Thyroid gland (tissue), 4 donors: ENCODE measurements around the gene ANKRD55. TPM values are rescaled to one million over a fixed set of nuclear protein-coding genes. Genes with fewer than 3 reads are reported as not detected.
"Not testable (repeated sequence)": the region's sequence is repeated elsewhere in the genome, so short reads cannot be mapped to it uniquely, and the experiment has no call there.

Experiments
- DNase-seq, 2 donors: peaks; one replicate each; pipeline ENCODE4 v3.0.0-alpha.2; 2019
- H3K27ac ChIP-seq, 3 donors: fragments of 200-600 bp; sonication (generic); 1 replicate in 2 of 3; 2 replicates in 1 of 3; pipeline ENCODE4 v1.5.1; 2016 to 2019; ENCODE audit warnings: mild to moderate bottlenecking in 1 of 3, moderate library complexity in 1 of 3
- H3K27me3 ChIP-seq: fragments of 200-600 bp; sonication (generic); one replicate; pipeline ENCODE4 v1.5.1; 2019
- H3K36me3 ChIP-seq, 2 donors: fragments of 200-600 bp; sonication (generic); one replicate each; pipeline ENCODE4 v1.5.1; 2016 to 2019
- H3K4me1 ChIP-seq, 2 donors: fragments of 200-600 bp; sonication (generic); one replicate each; pipeline ENCODE4 v1.5.1; 2017 to 2019
- H3K4me3 ChIP-seq, 3 donors: fragments of 200-600 bp; sonication (generic); replicated peaks in 1 of 3; 1 replicate in 2 of 3; 2 replicates in 1 of 3; pipeline ENCODE4 v1.5.1; 2016; ENCODE audit warnings: mild to moderate bottlenecking in 1 of 3
- H3K9me3 ChIP-seq: fragments of 200-600 bp; sonication (generic); one replicate; pipeline ENCODE4 v1.5.1; 2017
- POLR2A ChIP-seq, 2 donors: fragments of 450-650 bp; IDR thresholded peaks; one replicate each; pipeline ENCODE4 v1.6.1; 2017; ENCODE audit warnings: antibody characterized with exemption in 2 of 2, mild to moderate bottlenecking in 2 of 2, moderate library complexity in 1 of 2
- WGBS, 2 donors: methylation state at CpG; one replicate each; pipeline ENCODE4 v1.1.5; 2017; 5-methylcytosine and 5-hydroxymethylcytosine counted together
- intact Hi-C: fragments of 100-400 bp; cut with DNase I; formaldehyde crosslinking; loops from one replicate; pipeline ENCODE4 v1.15.1; 2023
- total RNA-seq, 4 donors: library from RNA; depleted of rRNA; stranded (reverse); fragments of >200 nt; gene quantifications; one replicate each; pipeline ENCODE4 v1.2.3, GENCODE V29; 2016
- TF ChIP-seq, protein P1 (sequence below), 6 experiments: fragments of 200-600 bp in 3 of 6; fragments of 450-650 bp in 3 of 6; sonication (generic) in 3 of 6; IDR thresholded peaks; one replicate each; pipeline ENCODE4 v1.5.1; 2016 to 2019; ENCODE audit warnings: antibody characterized with exemption in 6 of 6, mild to moderate bottlenecking in 2 of 6, inconsistent platforms in 1 of 6, moderate library complexity in 1 of 6

Gene ANKRD55
- total RNA-seq, 4 donors from 2014 or later: 0.22 to 0.94 TPM; not detected in 2

DNA sequence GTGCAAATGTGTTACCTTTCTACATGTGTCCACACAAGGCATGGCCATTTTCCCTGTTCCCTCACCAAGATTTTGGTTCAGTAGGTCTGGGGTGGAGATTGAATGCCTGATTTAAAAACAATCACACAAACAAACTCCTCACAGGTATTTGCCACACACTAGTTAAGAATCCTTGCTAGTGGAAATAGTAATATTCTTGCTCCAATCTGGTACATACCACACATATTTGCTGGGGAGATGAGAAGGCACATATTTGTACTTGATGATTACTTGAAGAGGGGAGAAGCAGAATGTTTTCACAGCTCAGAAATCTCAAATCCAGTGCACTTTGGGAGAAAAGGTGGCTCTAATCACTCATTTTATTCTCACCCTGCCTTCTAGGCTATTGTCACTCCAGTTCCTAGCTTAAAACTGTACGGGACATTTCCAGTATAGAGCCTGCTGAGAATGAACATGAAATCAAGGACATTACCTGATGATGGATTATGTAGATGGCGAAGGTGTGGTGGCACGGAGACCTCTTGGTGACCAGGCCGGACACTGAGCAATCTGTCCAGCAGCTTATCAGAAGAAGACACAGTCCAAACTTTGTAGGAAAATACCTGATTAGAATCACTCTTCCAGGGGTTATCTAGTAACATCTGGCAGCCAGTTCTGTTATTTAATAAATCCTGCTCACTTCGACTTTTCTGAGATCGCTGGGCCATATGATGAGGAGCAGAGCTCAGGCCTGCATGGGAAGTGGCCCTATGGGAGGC lies 122.3 kb downstream of the ANKRD55 start:
- Histone ChIP-seq H3K27ac (peak overlapping the region in 2 of 3 donors; percentile 31 to 69), H3K27me3 (no peaks in the 10 kb centered on the region), H3K36me3 (no peaks in the 10 kb centered on the region), H3K4me1 (peaks cover 9 to 28% of the 10 kb centered on the region in 2 donors), H3K4me3 (no peak overlapping the region), H3K9me3 (no peaks in the 10 kb centered on the region)
- intact Hi-C loops: no loop called here
- TF ChIP-seq, protein P1, sequence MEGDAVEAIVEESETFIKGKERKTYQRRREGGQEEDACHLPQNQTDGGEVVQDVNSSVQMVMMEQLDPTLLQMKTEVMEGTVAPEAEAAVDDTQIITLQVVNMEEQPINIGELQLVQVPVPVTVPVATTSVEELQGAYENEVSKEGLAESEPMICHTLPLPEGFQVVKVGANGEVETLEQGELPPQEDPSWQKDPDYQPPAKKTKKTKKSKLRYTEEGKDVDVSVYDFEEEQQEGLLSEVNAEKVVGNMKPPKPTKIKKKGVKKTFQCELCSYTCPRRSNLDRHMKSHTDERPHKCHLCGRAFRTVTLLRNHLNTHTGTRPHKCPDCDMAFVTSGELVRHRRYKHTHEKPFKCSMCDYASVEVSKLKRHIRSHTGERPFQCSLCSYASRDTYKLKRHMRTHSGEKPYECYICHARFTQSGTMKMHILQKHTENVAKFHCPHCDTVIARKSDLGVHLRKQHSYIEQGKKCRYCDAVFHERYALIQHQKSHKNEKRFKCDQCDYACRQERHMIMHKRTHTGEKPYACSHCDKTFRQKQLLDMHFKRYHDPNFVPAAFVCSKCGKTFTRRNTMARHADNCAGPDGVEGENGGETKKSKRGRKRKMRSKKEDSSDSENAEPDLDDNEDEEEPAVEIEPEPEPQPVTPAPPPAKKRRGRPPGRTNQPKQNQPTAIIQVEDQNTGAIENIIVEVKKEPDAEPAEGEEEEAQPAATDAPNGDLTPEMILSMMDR (IDR thresholded peaks at IDR 0.05): no peak
- TF ChIP-seq POLR2A (IDR thresholded peaks at IDR 0.05): no peak
- WGBS, 2 donors: 85 to 86% methylated on average over 6 of the region's 6 CpGs
- DNase-seq: no peak

DNA sequence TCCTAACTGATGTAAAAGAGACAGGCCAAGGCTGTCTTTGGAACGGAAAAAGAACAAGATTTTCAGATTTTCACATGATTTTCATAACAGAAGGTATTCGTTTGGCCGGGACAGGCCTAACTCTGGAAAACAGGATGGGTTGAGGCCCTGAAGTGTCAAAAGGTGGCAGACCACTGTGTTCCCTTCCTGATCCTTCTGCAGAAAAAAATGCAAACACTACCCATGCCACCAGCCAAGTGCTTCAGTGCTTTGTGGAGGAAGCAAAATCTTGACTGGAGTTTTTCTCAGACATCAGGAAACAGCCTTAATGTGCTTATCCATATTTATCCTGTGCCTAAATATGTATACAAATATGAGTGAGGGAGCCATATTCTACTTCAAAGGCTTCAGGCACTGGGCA lies 124.9 kb downstream of the ANKRD55 start:
- intact Hi-C loops: no loop called here
- no peaks in the 10 kb centered on the region for H3K36me3 ChIP-seq
- H3K4me3 ChIP-seq: no peak overlapping the region
- 60 to 81% methylated on average over 3 of the region's 3 CpGs for WGBS, 2 donors
- TF ChIP-seq POLR2A (IDR thresholded peaks at IDR 0.05): no peak
- TF ChIP-seq, protein P1 (IDR thresholded peaks at IDR 0.05): no peak
- peak overlapping the region in 2 of 3 donors; percentile 45 to 55 for H3K27ac ChIP-seq
- DNase-seq: no peak
- H3K27me3 ChIP-seq: no peaks in the 10 kb centered on the region
- H3K9me3 ChIP-seq: no peaks in the 10 kb centered on the region
- H3K4me1 ChIP-seq: peaks cover 9 to 28% of the 10 kb centered on the region in 2 donors

GRCh38 chr5:56106837-56107236 lies 126.3 kb downstream of the ANKRD55 start:
- intact Hi-C loops: no loop called here
- no peak overlapping the region for H3K27ac ChIP-seq
- H3K27me3 ChIP-seq: no peaks in the 10 kb centered on the region
- H3K4me1 ChIP-seq: peaks cover 9 to 28% of the 10 kb centered on the region in 2 donors
- no peak for DNase-seq
- no peak overlapping the region for H3K4me3 ChIP-seq
- TF ChIP-seq, protein P1 (IDR thresholded peaks at IDR 0.05): no peak
- no peak for TF ChIP-seq POLR2A (IDR thresholded peaks at IDR 0.05)
- H3K36me3 ChIP-seq: no peaks in the 10 kb centered on the region
- no peaks in the 10 kb centered on the region for H3K9me3 ChIP-seq

DNA sequence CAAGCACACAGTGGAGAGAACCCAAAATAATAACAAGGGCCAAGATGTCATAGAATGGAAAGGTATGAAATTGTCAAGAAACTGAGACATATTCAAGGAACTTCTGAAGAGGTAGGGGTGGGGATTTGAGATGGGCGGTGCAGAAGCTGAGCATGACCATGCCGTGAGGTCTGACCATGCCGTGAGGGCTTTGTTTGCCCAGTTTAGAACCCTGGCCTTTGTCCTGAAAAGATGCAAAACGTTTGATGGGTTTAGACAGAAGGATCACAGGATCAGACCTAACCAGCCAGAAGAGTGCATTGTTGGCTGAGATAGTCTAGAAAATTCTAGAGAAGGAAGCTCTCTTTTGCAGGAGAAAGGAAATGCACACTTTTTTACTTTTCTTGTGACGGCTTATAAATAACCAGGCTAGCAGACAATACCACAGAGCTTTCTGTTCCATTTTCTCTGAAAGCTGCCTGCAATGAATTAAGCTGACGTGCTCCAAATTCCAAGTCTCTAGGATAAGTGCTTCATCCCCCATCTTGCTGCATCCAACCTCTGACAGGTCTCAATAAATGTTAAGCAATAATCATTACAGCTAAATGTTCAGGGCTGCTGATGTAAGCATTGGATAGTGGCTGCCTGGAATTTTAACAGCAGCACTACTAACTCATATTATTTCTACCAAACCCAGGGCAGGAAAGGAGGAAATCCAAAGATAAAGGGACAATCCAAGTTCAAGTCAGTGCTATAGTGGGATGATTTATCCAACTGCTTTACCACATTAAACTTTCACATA lies 127.4 kb downstream of the ANKRD55 start:
- Histone ChIP-seq H3K9me3 (no peaks in the 10 kb centered on the region), H3K27me3 (no peaks in the 10 kb centered on the region), H3K36me3 (no peaks in the 10 kb centered on the region), H3K4me1 (peaks cover 9 to 21% of the 10 kb centered on the region in 2 donors), H3K4me3 (no peak overlapping the region), H3K27ac (no peak overlapping the region)
- 85 to 86% methylated on average over 6 of the region's 6 CpGs for WGBS, 2 donors
- TF ChIP-seq, protein P1 (IDR thresholded peaks at IDR 0.05): no peak
- no peak for TF ChIP-seq POLR2A (IDR thresholded peaks at IDR 0.05)
- intact Hi-C loops: no loop called here
- DNase-seq: no peak

- WGBS, 2 donors: 46 to 56% methylated on average over 1 of the region's 1 CpG
- intact Hi-C loops: no loop called here
- TF ChIP-seq POLR2A (IDR thresholded peaks at IDR 0.05): no peak
- TF ChIP-seq, protein P1 (IDR thresholded peaks at IDR 0.05): no peak
Measured at GRCh38 chr5:56102889-56103288, 130.2 kb downstream of the ANKRD55 start.

GRCh38 chr5:56102207-56102606 lies 130.9 kb downstream of the ANKRD55 start:
- H3K4me3 ChIP-seq, H3K9me3 ChIP-seq, DNase-seq, H3K36me3 ChIP-seq, intact Hi-C loops, H3K27me3 ChIP-seq, H3K27ac ChIP-seq: not testable (repeated sequence)
- 95% methylated on average over 9 of the region's 9 CpGs for WGBS, 2 donors
- peaks cover 0 to 16% of the 10 kb centered on the region in 2 donors for H3K4me1 ChIP-seq

More at GRCh38 chr5:56102889-56103288, 130.2 kb downstream of the ANKRD55 start:
- H3K4me3 ChIP-seq: no peak overlapping the region
- no peaks in the 10 kb centered on the region for H3K36me3 ChIP-seq
- peaks cover 0 to 17% of the 10 kb centered on the region in 2 donors for H3K4me1 ChIP-seq
- no peaks in the 10 kb centered on the region for H3K27me3 ChIP-seq
- H3K27ac ChIP-seq: no peak overlapping the region
- H3K9me3 ChIP-seq: no peaks in the 10 kb centered on the region
- DNase-seq: no peak
